Measurements from ENCODE around the gene CDON.

Gene CDON

DNA sequence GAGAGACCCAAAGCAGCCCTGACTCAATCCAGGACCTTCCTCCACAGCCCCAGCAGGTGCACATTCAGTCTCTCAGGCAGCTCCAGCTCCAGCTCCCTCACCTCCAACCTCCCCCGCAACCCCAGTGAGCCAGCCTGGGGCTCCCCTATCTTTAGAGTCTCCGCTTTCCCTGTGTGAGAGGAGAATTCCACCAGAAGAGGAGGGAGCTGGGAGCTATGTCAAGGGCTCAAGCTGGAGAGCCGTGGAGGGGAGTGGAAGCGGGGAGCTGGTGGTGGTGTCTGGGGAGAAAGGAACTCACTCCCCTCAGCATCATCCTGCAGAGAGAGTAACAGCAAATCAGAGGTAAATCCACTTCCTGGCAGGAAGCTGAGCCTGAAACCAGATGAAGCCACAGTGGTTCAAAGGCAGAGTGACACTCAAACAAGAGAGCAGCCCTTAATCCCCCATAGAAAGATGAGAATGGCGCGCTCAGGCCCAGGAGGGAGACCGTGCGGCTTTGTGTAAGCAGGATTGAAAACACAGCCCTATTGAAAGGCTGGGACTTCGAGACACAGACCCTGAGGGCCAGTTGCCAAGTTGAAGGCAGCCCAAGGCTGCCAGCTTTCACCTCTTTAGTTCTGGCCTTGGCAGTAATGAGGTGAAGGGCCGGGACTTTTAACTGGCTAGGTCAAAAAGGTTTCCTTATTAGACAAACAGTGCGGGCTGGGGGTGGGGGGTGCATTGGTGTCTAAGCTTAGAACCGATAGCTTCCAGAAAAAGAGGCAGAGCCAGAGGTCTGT lies 21.4 kb upstream of the CDON start:
- FAIRE-seq, result no peak

GRCh38 chr11:126082251-126083109 lies 19.8 kb upstream of the CDON start:
- no peak for FAIRE-seq

- FAIRE-seq, result no peak
Observed at GRCh38 chr11:126081915-126082250, 19.2 kb upstream of the CDON start.

DNA sequence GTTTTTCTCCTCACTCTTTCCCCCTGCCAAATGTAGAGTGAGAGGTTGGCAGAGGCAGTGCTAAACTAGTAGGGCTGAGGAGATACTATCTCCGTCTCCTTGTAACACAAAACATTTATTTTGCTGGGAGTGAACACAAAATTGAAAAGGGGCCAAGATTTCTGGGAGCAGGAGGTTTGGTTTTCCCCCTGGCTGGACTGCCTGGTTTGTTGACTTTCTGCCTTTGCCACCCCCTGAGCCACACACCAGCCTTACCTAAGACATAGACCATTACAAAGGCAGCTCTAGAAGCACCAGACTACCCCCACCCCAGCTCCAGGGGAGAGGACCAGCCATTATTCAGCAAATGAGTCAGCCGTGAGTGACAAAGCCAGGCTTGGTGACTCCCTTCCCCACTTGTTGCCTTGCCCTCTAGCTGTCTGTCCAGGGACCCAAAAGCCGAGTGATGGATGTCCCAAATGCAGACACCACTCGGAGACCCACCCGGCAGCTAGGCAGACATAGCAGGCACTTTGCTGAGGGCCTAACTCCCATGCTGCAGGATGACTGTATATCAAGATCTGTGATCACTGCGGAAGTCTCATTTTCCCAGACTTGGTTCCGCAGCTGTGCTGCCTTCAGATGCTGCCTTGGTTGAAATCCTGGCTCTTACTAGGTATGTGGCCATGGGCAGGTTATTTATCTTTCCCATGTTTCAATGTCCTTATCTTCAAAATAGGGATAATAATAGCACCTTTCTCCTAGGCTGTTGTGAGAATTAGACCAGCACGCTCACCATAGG lies 17.7 kb upstream of the CDON start:
- FAIRE-seq, result no peak

GRCh38 chr11:126079621-126080124 lies 17.0 kb upstream of the CDON start:
- no peak for FAIRE-seq

DNA sequence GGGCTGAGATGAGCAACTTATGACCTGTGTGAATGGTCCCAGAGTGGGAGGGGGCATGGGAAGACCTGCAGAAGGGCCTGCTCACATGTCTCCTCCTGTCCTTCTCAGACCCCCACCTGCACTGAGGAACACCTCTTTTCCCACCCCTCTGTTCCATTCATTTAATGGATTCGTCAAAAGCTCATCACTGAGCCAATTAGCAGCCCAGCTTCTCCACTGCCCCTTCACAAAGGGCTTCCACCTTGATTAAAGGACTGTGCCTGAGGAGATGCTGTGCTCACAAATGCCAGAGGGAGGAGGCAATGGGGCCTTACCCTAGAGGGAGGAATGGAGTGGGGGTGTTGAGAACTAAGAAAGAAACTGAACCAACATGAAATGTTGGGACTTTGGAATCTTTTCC lies 14.0 kb upstream of the CDON start:
- no peak for FAIRE-seq

- no peak for FAIRE-seq
Observed at GRCh38 chr11:126072801-126073594, 10.3 kb upstream of the CDON start.

GRCh38 chr11:126072141-126072741 lies 9.6 kb upstream of the CDON start:
- FAIRE-seq, result no peak

GRCh38 chr11:126063507-126063852 lies 814 bp upstream of the CDON start:
- FAIRE-seq, result no peak

GRCh38 chr11:126061707-126062678 lies 673 bp downstream of the CDON start:
- FAIRE-seq, result no peak

GRCh38 chr11:126060757-126061171 lies 1.9 kb downstream of the CDON start:
- FAIRE-seq, result no peak

- no peak for FAIRE-seq
Observed at GRCh38 chr11:126059238-126059781, 3.4 kb downstream of the CDON start.

GRCh38 chr11:126058105-126058874 lies 4.4 kb downstream of the CDON start:
- no peak for FAIRE-seq

- FAIRE-seq, result no peak
Observed at GRCh38 chr11:126054882-126055281, 7.8 kb downstream of the CDON start.

- no peak for FAIRE-seq
Observed at GRCh38 chr11:126054408-126054807, 8.3 kb downstream of the CDON start.

GRCh38 chr11:126053415-126054286 lies 9.0 kb downstream of the CDON start:
- FAIRE-seq, result no peak

GRCh38 chr11:126051117-126051516 lies 11.5 kb downstream of the CDON start:
- FAIRE-seq, result no peak

DNA sequence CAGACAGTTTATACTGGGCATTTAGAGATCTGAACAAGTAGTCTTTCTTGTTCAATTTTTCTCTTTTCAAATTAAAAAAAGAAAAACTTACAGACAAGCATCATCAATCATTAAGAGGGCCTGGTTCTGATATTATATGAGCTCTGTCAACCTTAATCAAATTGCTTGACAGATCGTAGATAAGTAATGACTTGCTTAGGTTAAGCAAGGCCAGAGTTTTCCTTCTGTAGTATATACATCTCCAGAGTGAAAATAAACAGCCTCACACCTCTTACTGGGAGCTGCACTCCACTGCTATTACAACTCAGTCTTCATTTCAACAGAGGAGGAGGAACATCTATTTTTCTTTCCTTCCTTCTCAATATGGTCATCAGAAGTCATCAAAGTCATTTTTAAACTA lies 13.5 kb downstream of the CDON start:
- no peak for FAIRE-seq

GRCh38 chr11:126048197-126048596 lies 14.5 kb downstream of the CDON start:
- no peak for FAIRE-seq

All from TTC549 (cell line).